ENCODE measurements around the gene CD22. TPM values are rescaled to one million over a fixed set of nuclear protein-coding genes. Genes with fewer than 3 reads are reported as not detected.

CD22 gene
- total and polyA plus RNA-seq, 10 of the 15 experiments (the other 5 are each of a cell fraction or from before 2014, with no cell fraction given), result 23.0 to 344 (median 181) TPM

DNA sequence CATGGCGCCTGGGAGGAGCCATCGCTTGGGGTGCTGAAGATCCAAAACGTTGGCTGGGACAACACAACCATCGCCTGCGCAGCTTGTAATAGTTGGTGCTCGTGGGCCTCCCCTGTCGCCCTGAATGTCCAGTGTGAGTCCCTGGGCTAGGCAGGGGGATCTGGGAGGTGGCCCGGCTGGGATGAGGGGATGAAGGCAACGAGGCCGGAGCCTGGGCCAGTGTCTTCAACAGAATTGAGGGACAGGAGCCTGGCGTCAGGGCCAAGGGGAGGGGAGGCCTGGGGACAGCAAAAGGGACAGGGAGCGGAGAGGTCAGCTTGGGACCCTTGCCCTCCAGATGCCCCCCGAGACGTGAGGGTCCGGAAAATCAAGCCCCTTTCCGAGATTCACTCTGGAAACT lies 12.0 kb downstream of the CD22 start:
- no peaks in the 10 kb centered on the region for H3K27me3 ChIP-seq (replicated peaks in 1 of 2; ENCODE audit: control insufficient read depth in 2 of 2, insufficient read depth in 2 of 2, low read length in 1 of 2)
- H3K79me2 ChIP-seq (ENCODE audit: control insufficient read depth, insufficient read depth, low read length), result peaks cover 11% of the 10 kb centered on the region
- BruUV-seq (replicated peaks), result no TSS peak
- peaks cover 24 to 39% of the 10 kb centered on the region in 2 experiments for H3K36me3 ChIP-seq (ENCODE audit: control insufficient read depth in 2 of 2, insufficient read depth in 2 of 2, low read length in 1 of 2)
- FAIRE-seq, result no peak
- H3K4me2 ChIP-seq (ENCODE audit: control insufficient read depth, insufficient read depth), result no peak overlapping the region
- TF ChIP-seq TBL1XR1 (IDR thresholded peaks at IDR 0.05; ENCODE audit: low read depth, low read length), result no peak
- TF ChIP-seq, protein P1, sequence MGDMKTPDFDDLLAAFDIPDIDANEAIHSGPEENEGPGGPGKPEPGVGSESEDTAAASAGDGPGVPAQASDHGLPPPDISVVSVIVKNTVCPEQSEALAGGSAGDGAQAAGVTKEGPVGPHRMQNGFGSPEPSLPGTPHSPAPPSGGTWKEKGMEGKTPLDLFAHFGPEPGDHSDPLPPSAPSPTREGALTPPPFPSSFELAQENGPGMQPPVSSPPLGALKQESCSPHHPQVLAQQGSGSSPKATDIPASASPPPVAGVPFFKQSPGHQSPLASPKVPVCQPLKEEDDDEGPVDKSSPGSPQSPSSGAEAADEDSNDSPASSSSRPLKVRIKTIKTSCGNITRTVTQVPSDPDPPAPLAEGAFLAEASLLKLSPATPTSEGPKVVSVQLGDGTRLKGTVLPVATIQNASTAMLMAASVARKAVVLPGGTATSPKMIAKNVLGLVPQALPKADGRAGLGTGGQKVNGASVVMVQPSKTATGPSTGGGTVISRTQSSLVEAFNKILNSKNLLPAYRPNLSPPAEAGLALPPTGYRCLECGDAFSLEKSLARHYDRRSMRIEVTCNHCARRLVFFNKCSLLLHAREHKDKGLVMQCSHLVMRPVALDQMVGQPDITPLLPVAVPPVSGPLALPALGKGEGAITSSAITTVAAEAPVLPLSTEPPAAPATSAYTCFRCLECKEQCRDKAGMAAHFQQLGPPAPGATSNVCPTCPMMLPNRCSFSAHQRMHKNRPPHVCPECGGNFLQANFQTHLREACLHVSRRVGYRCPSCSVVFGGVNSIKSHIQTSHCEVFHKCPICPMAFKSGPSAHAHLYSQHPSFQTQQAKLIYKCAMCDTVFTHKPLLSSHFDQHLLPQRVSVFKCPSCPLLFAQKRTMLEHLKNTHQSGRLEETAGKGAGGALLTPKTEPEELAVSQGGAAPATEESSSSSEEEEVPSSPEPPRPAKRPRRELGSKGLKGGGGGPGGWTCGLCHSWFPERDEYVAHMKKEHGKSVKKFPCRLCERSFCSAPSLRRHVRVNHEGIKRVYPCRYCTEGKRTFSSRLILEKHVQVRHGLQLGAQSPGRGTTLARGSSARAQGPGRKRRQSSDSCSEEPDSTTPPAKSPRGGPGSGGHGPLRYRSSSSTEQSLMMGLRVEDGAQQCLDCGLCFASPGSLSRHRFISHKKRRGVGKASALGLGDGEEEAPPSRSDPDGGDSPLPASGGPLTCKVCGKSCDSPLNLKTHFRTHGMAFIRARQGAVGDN (IDR thresholded peaks at IDR 0.05), result no peak
- no peak for TF ChIP-seq ZNF24 (IDR thresholded peaks at IDR 0.05)
- TF ChIP-seq BRCA1 (IDR thresholded peaks at IDR 0.05; ENCODE audit: low read depth, low read length), result no peak
- TF ChIP-seq BHLHE40 (IDR thresholded peaks at IDR 0.05; ENCODE audit: borderline replicate concordance in 1 of 2, low read depth in 2 of 2, low read length in 1 of 2), result no peak
- TF ChIP-seq, protein P2, sequence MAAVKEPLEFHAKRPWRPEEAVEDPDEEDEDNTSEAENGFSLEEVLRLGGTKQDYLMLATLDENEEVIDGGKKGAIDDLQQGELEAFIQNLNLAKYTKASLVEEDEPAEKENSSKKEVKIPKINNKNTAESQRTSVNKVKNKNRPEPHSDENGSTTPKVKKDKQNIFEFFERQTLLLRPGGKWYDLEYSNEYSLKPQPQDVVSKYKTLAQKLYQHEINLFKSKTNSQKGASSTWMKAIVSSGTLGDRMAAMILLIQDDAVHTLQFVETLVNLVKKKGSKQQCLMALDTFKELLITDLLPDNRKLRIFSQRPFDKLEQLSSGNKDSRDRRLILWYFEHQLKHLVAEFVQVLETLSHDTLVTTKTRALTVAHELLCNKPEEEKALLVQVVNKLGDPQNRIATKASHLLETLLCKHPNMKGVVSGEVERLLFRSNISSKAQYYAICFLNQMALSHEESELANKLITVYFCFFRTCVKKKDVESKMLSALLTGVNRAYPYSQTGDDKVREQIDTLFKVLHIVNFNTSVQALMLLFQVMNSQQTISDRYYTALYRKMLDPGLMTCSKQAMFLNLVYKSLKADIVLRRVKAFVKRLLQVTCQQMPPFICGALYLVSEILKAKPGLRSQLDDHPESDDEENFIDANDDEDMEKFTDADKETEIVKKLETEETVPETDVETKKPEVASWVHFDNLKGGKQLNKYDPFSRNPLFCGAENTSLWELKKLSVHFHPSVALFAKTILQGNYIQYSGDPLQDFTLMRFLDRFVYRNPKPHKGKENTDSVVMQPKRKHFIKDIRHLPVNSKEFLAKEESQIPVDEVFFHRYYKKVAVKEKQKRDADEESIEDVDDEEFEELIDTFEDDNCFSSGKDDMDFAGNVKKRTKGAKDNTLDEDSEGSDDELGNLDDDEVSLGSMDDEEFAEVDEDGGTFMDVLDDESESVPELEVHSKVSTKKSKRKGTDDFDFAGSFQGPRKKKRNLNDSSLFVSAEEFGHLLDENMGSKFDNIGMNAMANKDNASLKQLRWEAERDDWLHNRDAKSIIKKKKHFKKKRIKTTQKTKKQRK (IDR thresholded peaks at IDR 0.05; ENCODE audit: low read depth, low read length), result no peak
- TF ChIP-seq SMC3 (IDR thresholded peaks at IDR 0.05; ENCODE audit: borderline replicate concordance, low read length), result no peak
- no peak for TF ChIP-seq ZBED1 (IDR thresholded peaks at IDR 0.05; ENCODE audit: borderline replicate concordance)
- H3K9me3 ChIP-seq (replicated peaks; ENCODE audit: control insufficient read depth, insufficient read depth, low read length), result no peaks in the 10 kb centered on the region
- DNase-seq (ENCODE audit: low read depth, low spot score), result no peak
- H3K27ac ChIP-seq (ENCODE audit: control insufficient read depth, insufficient read depth), result no peak overlapping the region
- H3K4me1 ChIP-seq (ENCODE audit: control insufficient read depth, insufficient read depth, low read length), result peaks cover 27% of the 10 kb centered on the region
- no peak overlapping the region for H3K9ac ChIP-seq (ENCODE audit: control insufficient read depth, insufficient read depth, low read length)
- H3K4me3 ChIP-seq, result no peak overlapping the region
- in situ Hi-C loops (cut with MboI), result no loop called here
- ATAC-seq, result no peak
- WGBS (ENCODE audit: insufficient coverage, insufficient replicate concordance, low lambda C conversion rate, missing lambda C conversion rate), result 97% methylated on average over 16 of the region's 16 CpGs
- intact Hi-C loops (cut with micrococcal nuclease; ENCODE audit: unreplicated experiment), result no loop called here
- SMC1A ChIA-PET (ENCODE audit: uncharacterized antibody, unreplicated experiment), result interaction anchor here (1.0 kb wide), 1 partner anchor 9 kb away, joined by 3 read pairs; no protein-coding TSS in a partner anchor
- H4K20me1 ChIP-seq (ENCODE audit: control insufficient read depth, insufficient read depth), result no peaks in the 10 kb centered on the region
- CTCF ChIA-PET, result no interaction called here
- RAD21 ChIA-PET (ENCODE audit: unreplicated experiment), result no interaction called here
- POLR2A ChIA-PET, result no interaction called here
- no peak overlapping the region for H2AFZ ChIP-seq (ENCODE audit: control insufficient read depth, low read depth, low read length)
